Measurements from ENCODE around the gene CD22.

Gene CD22

GRCh38 chr19:35314031-35314430 lies 15.0 kb upstream of the CD22 start:
- DNase-seq, result no peak

- DNase-seq, result no peak
Measured at GRCh38 chr19:35314858-35315470, 14.0 kb upstream of the CD22 start.

DNA sequence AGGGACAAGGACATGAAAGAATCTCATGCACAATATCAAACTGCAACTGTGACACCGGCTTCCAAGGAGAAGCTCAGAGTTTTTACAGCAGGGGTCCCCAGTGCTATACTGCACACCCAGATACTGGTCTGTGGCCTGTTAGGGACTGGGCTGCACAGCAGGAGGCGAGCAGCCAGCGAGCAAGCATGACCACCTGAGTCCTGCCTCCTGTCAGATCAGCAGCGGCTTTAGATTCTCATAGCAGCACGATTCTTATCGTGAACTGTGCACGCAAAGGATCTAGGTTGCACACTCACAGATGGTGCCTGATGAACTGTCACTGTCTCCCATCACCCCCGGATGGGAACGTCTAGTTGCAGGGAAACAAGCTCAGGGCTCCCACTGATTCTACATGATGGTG lies 13.1 kb upstream of the CD22 start:
- DNase-seq, result no peak

GRCh38 chr19:35316560-35316959 lies 12.4 kb upstream of the CD22 start:
- no peak for DNase-seq

- no peak for DNase-seq
Measured at GRCh38 chr19:35317464-35318043, 11.4 kb upstream of the CD22 start.

DNA sequence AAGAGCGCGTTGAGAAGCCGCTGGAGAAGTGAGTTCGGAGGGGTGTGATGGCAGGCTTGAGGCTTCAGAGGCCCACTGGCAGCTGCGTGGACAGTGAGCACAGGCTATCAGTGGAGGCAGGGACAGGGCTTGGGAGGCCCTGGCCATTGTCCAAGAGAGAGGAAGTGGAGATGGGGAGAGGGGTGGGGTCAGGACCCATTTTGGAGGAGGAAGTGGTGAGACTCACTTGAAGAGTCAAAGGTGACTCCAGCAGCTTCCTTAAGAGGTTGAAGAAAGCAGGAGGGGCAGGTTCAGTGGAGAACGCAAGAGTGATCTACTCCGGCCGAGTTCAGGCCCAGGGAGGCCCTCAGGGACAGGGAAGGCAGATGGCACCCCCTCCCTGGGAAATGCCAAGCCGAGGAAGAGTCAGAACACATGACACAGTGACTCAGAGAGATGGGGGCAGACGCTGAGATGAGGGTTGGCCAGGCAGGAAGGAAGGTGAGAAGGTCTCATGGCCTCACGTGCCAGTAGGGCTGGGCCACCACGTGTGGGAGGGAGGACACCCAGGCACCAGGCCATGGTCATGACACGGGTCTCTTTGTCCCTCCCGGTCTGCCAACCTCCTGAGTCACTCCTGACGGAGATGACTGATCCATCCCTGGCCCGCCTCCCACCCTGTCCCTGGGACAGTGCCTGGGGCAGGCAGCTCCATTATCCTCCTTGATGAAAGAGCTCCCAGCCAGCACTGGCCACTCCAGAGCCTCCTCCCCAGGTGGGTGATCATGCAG lies 10.1 kb upstream of the CD22 start:
- DNase-seq, result no peak

GRCh38 chr19:35320065-35320713 lies 8.8 kb upstream of the CD22 start:
- no peak for DNase-seq

GRCh38 chr19:35321291-35321690 lies 7.7 kb upstream of the CD22 start:
- DNase-seq, result no peak

DNA sequence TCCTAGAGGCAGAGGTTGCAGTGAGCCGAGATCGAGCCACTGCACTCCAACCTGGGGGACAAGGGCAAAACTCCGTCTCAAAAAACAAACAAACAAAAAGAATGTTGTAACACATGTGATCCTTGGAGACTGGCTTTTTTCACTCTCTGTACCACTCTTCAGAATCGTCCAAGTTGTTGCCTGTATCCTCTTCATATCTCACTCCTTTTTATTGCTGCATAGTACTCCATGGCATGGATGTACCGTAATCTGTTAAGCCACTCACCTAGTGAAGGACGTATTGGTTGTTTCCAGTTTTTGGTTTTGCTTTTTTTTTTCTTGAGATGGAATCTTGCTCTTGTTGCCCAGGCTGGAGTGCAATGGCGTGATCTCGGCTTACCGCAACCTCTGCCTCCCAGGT lies 7.0 kb upstream of the CD22 start:
- no peak for DNase-seq

- DNase-seq, result no peak
Measured at GRCh38 chr19:35327642-35328041, 1.3 kb upstream of the CD22 start.

- no peak for DNase-seq
Measured at GRCh38 chr19:35329323-35329722, 336 bp downstream of the CD22 start.

DNA sequence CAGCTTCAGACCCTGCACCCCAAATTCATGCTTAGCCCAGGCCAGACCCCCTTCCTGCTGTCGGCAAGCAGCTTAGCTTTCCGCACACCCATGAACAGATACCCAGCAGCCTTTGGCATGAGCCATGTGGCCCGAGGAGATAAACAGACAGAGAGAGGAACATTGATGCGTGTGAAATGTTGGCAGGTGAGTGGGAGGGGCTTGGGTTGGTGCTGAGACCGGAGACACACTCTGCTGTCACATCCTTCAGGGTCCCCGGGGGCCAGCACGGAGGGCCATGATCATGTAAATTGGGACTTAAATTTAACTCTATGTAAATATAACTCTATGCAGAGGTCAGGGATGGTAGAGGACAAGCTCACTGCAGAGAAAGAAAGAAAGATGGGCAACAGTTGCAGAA lies 1.5 kb downstream of the CD22 start:
- DNase-seq, result no peak

GRCh38 chr19:35331551-35332214 lies 2.7 kb downstream of the CD22 start:
- no peak for DNase-seq

DNA sequence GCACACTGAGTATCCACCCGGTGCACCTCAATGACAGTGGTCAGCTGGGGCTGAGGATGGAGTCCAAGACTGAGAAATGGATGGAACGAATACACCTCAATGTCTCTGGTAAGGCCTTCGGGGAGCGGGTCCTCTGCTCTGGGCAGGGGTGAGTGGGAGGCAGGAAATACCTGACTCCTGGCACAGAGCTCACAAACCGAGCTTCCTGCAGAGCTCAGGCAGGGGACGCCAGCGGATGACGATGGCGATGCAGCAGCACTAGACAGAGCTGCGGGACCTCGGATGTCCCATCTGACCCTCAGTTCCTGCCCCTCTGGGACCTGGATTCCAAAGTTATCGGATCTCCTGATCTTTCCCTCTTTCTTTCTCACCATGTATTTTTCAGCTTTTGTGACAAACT lies 3.8 kb downstream of the CD22 start:
- DNase-seq, result no peak

GRCh38 chr19:35334144-35334753 lies 5.3 kb downstream of the CD22 start:
- no peak for DNase-seq

GRCh38 chr19:35336166-35336955 lies 7.4 kb downstream of the CD22 start:
- DNase-seq, result no peak

GRCh38 chr19:35337097-35337983 lies 8.4 kb downstream of the CD22 start:
- no peak for DNase-seq

DNA sequence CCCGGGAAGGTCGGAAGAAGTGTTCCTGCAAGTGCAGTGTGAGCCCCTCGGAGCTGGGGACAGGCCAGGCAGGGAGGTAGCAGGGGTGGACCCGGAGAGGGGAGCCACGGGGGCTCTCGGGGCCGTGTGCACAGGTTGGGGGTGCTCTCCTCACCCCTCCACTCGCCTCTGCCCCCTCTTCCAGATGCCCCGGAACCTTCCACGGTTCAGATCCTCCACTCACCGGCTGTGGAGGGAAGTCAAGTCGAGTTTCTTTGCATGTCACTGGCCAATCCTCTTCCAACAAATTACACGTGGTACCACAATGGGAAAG lies 9.0 kb downstream of the CD22 start:
- DNase-seq, result no peak

GRCh38 chr19:35340431-35340830 lies 11.4 kb downstream of the CD22 start:
- DNase-seq, result no peak

DNA sequence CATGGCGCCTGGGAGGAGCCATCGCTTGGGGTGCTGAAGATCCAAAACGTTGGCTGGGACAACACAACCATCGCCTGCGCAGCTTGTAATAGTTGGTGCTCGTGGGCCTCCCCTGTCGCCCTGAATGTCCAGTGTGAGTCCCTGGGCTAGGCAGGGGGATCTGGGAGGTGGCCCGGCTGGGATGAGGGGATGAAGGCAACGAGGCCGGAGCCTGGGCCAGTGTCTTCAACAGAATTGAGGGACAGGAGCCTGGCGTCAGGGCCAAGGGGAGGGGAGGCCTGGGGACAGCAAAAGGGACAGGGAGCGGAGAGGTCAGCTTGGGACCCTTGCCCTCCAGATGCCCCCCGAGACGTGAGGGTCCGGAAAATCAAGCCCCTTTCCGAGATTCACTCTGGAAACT lies 12.0 kb downstream of the CD22 start:
- DNase-seq, result no peak

All from right kidney (tissue), 1 donor.